Measurements from ENCODE around the gene UFC1. TPM values are rescaled to one million over a fixed set of nuclear protein-coding genes. Genes with fewer than 3 reads are reported as not detected.
A peak's percentile ranks its signal among the peaks of the same experiment; 100 is the strongest.

Gene UFC1
- total RNA-seq, 1 donor from 2014 or later = 36.1 TPM

DNA sequence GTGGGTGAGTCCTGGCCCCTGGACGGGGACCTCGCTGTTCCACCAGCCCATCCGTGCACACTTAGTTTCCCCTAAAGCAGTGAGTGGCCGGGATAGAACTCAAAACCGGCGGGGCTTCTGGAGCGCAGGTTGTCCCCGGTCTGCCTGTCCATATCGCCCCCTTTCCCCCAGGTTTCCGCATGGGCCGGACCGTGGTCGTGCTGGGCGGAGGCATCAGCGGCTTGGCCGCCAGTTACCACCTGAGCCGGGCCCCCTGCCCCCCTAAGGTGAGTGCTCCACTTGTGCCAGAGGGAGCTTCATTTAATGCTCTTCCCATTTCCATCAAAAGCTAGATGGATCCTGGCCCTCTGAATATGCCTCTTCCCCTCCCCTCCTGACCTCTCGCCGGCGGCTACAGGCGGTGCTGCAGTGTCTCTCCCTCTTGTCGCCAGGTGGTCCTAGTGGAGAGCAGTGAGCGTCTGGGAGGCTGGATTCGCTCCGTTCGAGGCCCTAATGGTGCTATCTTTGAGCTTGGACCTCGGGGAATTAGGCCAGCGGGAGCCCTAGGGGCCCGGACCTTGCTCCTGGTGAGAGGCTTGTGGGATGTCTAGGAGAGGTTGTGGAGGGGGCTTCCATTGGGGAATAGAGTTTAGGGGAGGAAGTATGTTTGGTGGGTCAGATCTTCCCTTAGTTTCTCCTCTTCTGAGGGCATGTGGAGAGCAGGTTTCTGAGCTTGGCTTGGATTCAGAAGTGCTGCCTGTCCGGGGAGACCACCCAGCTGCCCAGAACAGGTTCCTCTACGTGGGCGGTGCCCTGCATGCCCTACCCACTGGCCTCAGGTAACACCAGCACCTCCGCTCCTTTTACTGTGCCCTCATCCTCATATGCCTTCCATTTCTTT is 13.1 kb downstream of the UFC1 start:
- DNase-seq (ENCODE audit: low spot score) = no peak
- no peak for ATAC-seq

DNA sequence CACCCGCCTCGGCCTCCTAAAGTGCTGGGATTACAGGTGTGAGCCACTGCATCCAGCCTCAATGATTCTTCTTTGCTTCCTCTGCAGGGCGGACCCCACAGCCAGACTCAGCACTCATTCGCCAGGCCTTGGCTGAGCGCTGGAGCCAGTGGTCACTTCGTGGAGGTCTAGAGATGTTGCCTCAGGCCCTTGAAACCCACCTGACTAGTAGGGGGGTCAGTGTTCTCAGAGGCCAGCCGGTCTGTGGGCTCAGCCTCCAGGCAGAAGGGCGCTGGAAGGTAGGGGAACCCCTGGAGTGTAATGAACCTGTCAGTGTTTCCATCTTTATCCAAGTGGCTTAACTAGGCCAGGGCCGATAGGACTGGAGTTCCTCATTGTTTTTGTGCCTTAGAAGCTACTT is 15.1 kb downstream of the UFC1 start:
- ATAC-seq = no peak

DNA sequence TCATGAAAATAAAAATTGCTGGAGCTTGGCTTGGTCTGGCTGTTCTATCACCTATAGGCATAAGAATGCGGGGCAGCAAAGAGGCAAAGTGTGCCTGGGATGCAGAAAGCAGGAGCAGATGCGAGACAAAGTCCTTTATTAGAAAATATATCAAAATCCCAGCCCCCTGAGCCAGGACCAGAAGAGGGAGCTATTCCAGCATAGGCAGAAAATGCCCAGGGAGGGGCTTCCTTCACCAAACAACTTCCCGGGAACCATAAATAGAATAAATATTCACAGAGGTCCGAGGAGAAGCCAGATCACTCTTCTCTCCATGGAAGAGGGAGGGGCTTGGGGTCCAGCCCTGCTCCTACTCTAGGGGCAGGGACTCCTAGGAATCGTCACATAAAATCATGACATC is 17.4 kb downstream of the UFC1 start:
- no peak for DNase-seq (ENCODE audit: low spot score)
- ATAC-seq = no peak

More for the DNA sequence above, 15.1 kb downstream of the UFC1 start:
- DNase-seq (ENCODE audit: low spot score) = no peak

- no peak for ATAC-seq
- no peak for DNase-seq (ENCODE audit: low spot score)
Measured at GRCh38 chr1:161171696-161172095, 17.9 kb downstream of the UFC1 start.

GRCh38 chr1:161172349-161172748 is 18.6 kb downstream of the UFC1 start:
- no peak for ATAC-seq
- DNase-seq (ENCODE audit: low spot score) = no peak

- DNase-seq (ENCODE audit: low spot score) = no peak
- no peak for ATAC-seq
Measured at GRCh38 chr1:161172776-161173376, 19.1 kb downstream of the UFC1 start.

GRCh38 chr1:161173711-161174110 is 19.9 kb downstream of the UFC1 start:
- ATAC-seq (no peak), DNase-seq (ENCODE audit: low spot score) (no peak)

DNA sequence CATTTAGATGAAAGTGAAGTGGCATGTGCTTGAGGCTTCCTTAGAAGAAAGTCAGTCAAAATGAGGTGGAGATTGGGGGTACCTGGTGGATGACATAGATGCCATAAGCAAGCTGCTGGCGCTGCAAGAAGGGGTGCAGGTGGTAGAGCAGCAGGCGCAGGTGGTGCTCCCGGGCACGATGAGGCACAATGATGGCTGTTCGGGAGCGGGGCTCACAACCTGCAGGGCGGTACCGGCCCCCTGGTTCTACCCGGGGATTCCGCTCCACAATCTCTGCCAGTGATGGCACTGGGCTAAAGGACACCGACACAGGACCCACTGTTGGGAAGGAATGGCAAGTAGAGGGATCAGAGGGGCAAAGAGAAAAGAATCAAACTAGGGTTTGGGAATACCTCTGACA is 21.1 kb downstream of the UFC1 start:
- DNase-seq (ENCODE audit: low spot score) (no peak), ATAC-seq (no peak)

- ATAC-seq (no peak), DNase-seq (ENCODE audit: low spot score) (no peak)
Measured at GRCh38 chr1:161175771-161176453, 22.1 kb downstream of the UFC1 start.

DNA sequence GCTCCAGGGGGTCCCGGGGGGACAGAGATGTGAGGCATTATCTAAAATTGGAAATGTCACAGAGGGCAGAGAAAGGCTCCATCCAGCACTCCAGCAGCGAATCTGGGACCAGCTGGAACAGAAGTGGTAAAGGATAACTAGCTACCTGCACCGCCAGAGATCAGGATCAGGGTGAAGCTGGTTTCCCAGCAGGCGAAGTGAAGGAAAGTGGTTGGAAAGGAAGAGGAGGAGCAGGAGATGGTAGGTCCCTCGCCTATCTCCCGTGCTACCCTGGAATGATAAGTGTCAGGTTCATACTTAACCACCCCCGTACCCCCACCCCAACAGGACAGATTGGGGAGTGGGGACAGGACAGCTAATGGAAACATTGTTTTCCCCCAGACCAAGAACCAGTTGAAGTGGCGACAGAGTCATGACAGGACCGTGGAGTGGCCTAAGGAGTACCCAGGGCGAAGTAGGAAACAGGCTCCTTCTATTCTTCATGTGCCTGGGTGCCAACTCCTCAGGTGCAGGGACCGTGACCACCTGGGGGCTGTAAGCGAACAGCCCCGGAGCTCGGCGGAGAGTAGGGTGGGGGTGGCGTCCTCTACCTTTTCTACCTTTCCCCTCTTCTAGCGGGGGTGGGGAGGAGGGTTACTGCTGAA is 22.8 kb downstream of the UFC1 start:
- no peak for DNase-seq (ENCODE audit: low spot score)
- ATAC-seq = no peak

- ATAC-seq (peak; percentile 96), DNase-seq (ENCODE audit: low spot score) (peak; percentile 92)
Measured at GRCh38 chr1:161177112-161177935, 23.5 kb downstream of the UFC1 start, which contains the start of gene B4GALT3. Gene B4GALT3, minus strand, starts transcription at chr1:161177507. Its CDS starts 1,447 bp downstream, at chr1:161176060.

- DNase-seq (ENCODE audit: low spot score) (no peak), ATAC-seq (no peak)
Measured at GRCh38 chr1:161177936-161178244, 24.1 kb downstream of the UFC1 start.

GRCh38 chr1:161179698-161180097 is 25.9 kb downstream of the UFC1 start:
- ATAC-seq (no peak), DNase-seq (ENCODE audit: low spot score) (no peak)

DNA sequence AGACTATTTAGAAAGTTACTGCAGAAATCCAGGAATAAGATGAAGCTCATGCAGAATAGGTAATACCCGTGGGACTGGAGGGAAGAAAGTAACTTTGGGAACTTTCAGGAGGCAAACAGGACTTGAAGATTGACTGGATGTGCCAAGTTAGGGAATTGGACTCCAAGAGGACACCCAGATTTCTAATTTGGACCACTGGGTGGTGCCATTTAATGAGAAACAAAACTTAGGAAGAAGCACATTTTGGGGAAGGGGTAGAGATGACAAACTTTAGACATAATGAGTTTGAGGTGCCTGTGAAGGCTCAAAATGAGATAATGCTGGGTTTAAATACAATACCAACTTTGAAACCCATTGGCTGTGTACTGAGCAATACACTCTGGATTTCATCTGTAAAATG is 26.9 kb downstream of the UFC1 start:
- ATAC-seq (no peak), DNase-seq (ENCODE audit: low spot score) (no peak)

DNA sequence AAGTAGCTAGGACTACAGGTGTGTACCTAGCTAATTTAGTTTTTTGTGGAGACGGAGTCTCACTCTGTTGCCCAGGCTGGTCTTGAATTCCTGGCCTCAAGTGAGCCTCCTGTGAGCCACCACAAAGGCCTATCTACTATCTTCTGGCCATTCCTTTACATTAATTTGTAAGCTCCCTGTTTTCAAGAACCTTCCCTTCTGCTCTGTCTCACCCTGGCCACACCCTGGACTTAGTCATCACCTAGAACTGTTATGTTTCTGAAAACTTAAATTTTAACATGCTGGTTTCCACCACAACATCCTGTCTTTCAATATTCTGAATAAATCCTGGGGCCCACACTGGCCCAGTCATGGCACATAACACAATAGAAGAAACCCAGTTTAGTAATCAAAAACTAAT is 28.4 kb downstream of the UFC1 start:
- no peak for DNase-seq (ENCODE audit: low spot score)
- ATAC-seq = no peak

GRCh38 chr1:161185282-161185682 is 31.5 kb downstream of the UFC1 start:
- ATAC-seq (peak; percentile 76), DNase-seq (ENCODE audit: low spot score) (no peak)

DNA sequence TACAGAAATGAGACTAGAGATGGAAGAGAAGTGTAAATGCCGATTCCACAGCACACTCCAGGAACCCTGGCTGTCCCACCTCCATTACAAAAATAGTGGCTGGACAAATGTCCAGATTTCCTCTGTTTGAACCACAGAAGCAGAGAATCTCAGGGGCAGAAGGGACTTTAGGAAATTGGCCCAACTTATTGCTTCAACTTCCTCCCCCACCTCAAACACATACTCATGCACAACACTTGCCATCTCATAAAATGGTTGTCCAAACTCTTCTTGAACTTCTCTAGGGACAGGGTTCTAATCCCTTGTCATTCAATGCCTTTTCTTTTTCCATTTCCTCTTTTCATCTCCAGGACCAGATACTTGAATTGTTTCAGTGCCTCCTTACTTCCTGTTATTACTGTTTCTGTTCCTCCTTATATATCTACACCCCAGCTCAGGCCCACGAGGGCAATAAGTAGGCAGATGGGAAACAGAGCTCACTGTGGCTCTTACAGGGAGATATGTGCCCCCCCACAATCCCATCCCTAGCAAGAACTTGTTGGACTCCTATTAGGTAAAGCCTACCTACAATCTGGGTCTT is 32.0 kb downstream of the UFC1 start:
- ATAC-seq = peak; percentile 24
- no peak for DNase-seq (ENCODE audit: low spot score)

DNA sequence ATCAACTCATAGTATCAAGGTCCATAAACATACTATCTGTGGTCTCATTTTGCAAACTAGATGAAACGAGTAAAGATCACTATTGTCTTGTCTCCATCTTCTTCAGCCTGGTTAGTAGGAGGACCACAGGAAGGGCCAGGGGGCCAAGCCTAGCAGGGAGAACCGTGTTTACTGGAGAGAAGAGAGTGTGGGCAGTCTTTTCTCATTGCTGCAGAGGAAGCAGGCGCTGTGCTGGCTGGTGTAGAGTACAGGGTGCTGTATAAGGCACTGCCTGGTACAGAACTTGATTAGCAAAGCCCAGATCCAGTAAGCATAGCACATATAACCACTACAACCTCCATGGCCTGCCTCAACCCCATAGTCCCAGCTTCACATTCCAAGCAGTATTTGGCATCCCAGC is 33.5 kb downstream of the UFC1 start:
- ATAC-seq = no peak
- DNase-seq (ENCODE audit: low spot score) = no peak

DNA sequence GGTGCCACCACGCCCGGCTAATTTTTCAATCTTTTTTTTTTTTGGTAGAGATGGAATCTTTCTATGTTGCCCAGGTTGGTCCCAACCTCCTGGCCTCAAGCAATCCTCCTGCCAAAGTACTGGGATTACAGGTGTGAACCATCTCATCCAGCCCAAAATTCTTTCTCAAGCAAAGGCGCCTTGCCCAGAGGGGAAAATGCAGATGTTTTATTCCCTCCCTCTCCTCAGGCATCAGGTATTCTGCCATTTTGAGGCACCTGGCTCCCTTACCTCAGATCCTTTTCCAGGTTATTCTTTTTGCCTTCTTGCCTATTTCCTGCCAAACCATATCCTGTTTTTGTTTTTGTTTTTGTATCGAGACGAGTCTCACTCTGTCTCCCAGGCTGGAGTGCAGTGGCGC is 34.6 kb downstream of the UFC1 start:
- DNase-seq (ENCODE audit: low spot score) = no peak
- ATAC-seq = no peak

DNA sequence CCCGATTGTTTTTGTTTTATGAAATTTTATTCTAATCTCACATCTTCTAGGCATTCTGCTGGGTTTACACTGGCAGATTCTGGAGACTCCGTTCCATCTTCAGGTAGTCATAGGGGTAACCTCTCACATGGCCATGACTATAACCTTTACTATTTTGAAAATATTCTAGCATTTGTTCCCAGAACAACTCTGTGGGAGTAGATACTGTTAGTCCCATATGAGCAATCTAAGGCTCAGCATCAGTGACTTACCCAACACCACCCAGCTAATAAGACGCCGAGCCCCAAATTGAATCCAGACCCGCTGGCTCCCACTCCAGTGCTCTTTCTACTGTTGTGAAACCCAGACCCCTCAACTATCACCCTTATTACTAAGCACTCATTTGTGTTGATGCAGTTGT is 35.3 kb downstream of the UFC1 start:
- ATAC-seq = no peak
- DNase-seq (ENCODE audit: low spot score) = no peak

Measured in left lobe of liver (tissue), 2 donors.